K562 (cell line): ENCODE measurements around the gene VSIG10L.

Experiments used
- AFF4 ChIP-seq: sonication (generic); formaldehyde crosslinking; IDR thresholded peaks from 2 replicates; pipeline ENCODE4 v1.8.0; 2023; ENCODE audit warnings: mild to moderate bottlenecking, missing genetic modification reagents
- ARNT ChIP-seq, 2 experiments: fragments of 450-650 bp; IDR thresholded peaks; 2 replicates each; pipeline ENCODE4 v1.6.1; 2016; ENCODE audit warnings: mild to moderate bottlenecking in 1 of 2
- DIDO1 ChIP-seq: fragments of 450-650 bp; IDR thresholded peaks from 2 replicates; pipeline ENCODE4 v1.6.1; 2016; ENCODE audit warnings: low read depth, missing biosample characterization, missing genetic modification characterization
- TF ChIP-seq, protein P1 (sequence below), 3 experiments: IDR thresholded peaks in 2 of 3; conservative IDR thresholded peaks in 1 of 3; 2 replicates each; pipeline ENCODE4 v1.5.1; 2011 to 2012; ENCODE audit warnings: low read length in 3 of 3, mild to moderate bottlenecking in 3 of 3, control low read depth in 2 of 3, improper control_type of control experiment in 1 of 3, inconsistent platforms in 1 of 3, low read depth in 1 of 3, mixed read lengths in 1 of 3, moderate library complexity in 1 of 3; ENCODE audit not compliant: insufficient read depth in 2 of 3
- TF ChIP-seq, protein P2 (sequence below): sonication (generic); formaldehyde crosslinking; IDR thresholded peaks from 2 replicates; pipeline ENCODE4 v1.8.0; 2022; ENCODE audit warnings: missing genetic modification reagents, mild to moderate bottlenecking, borderline replicate concordance

GRCh38 chr19:51389143-51389542 is 47.2 kb upstream of the VSIG10L start:
- TF ChIP-seq ARNT (IDR thresholded peaks at IDR 0.05), result no peak
- TF ChIP-seq, protein P1, sequence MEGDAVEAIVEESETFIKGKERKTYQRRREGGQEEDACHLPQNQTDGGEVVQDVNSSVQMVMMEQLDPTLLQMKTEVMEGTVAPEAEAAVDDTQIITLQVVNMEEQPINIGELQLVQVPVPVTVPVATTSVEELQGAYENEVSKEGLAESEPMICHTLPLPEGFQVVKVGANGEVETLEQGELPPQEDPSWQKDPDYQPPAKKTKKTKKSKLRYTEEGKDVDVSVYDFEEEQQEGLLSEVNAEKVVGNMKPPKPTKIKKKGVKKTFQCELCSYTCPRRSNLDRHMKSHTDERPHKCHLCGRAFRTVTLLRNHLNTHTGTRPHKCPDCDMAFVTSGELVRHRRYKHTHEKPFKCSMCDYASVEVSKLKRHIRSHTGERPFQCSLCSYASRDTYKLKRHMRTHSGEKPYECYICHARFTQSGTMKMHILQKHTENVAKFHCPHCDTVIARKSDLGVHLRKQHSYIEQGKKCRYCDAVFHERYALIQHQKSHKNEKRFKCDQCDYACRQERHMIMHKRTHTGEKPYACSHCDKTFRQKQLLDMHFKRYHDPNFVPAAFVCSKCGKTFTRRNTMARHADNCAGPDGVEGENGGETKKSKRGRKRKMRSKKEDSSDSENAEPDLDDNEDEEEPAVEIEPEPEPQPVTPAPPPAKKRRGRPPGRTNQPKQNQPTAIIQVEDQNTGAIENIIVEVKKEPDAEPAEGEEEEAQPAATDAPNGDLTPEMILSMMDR (IDR thresholded peaks at IDR 0.05 in 2 of 3, conservative IDR thresholded peaks at IDR 0.05 in 1 of 3; ENCODE audit: insufficient read depth in 2 of 3, low read depth in 1 of 3, low read length in 3 of 3), result no peak
- TF ChIP-seq DIDO1 (tag), result no peak
- TF ChIP-seq, protein P2, sequence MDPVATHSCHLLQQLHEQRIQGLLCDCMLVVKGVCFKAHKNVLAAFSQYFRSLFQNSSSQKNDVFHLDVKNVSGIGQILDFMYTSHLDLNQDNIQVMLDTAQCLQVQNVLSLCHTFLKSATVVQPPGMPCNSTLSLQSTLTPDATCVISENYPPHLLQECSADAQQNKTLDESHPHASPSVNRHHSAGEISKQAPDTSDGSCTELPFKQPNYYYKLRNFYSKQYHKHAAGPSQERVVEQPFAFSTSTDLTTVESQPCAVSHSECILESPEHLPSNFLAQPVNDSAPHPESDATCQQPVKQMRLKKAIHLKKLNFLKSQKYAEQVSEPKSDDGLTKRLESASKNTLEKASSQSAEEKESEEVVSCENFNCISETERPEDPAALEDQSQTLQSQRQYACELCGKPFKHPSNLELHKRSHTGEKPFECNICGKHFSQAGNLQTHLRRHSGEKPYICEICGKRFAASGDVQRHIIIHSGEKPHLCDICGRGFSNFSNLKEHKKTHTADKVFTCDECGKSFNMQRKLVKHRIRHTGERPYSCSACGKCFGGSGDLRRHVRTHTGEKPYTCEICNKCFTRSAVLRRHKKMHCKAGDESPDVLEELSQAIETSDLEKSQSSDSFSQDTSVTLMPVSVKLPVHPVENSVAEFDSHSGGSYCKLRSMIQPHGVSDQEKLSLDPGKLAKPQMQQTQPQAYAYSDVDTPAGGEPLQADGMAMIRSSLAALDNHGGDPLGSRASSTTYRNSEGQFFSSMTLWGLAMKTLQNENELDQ (CRISPR knock-in tag), result no peak
- TF ChIP-seq AFF4, result no peak
